Adipose tissue (tissue), 3 donors: ENCODE results near the gene TTC7B. TPM values are rescaled to one million over a fixed set of nuclear protein-coding genes. Genes with fewer than 3 reads are reported as not detected.

Experiments
- H3K27ac ChIP-seq: one replicate; pipeline ENCODE4 v1.5.1; 2013; ENCODE audit warnings: low read depth, low read length
- WGBS, 3 donors: extraction: QIAGEN DNeasy Blood & Tissue Kit; methylation state at CpG; one replicate each; pipeline ENCODE4 v1.1.7; 2013; 5-methylcytosine and 5-hydroxymethylcytosine counted together
- polyA plus RNA-seq, 3 donors: library from polyadenylated mRNA; stranded (reverse); fragments of 200-250 nt; gene quantifications; one replicate each; pipeline ENCODE4 v1.2.3, GENCODE V29; 2013
- donor health status: healthy with polysubstance abuse.
- donor health status: Bipolar disorder and iron deficiency.
- donor health status: healthy.

TTC7B gene
- polyA plus RNA-seq, 3 donors: 14.1 to 35.1 (median 19.7) TPM

DNA sequence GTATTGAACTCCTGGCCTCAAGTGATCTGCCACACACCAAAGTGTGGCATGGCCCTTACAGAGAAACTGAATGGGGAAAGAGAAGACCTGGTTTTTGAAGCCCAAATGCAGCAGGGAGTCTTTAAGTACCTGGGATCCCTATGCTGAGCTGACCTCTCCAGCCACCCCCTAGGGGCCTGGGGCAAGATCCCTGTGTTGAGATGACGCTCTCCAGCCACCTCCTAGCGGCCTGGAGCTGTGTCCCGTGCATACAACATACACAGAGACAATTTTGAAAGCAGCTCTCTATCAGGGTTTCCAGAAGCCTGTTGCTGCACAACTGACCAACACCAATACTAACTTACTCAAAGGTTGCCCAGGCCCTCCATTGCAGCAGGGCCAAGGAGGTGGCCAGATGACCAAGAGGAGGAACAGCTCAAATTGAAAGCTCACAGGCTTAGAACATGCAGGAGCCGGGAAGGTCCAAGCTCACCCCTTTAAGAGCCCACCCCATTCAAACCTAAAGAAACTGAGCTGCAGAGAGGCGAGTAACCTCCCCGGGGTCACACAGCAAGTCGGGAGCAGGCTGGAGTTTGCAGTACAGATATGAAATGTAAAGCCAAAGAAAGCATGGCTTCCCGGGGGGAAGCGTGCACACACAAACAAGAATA is 31.5 kb downstream of the TTC7B start:
- no peak overlapping the region for H3K27ac ChIP-seq
- WGBS, 3 donors: 84 to 90% (median 88%) methylated on average over 9 of the region's 9 CpGs

GRCh38 chr14:90783344-90783743 is 32.9 kb downstream of the TTC7B start:
- H3K27ac ChIP-seq: no peak overlapping the region
- 96 to 100% (median 97%) methylated on average over 6 of the region's 6 CpGs for WGBS, 3 donors

- WGBS, 3 donors: 71 to 94% (median 82%) methylated on average over 4 of the region's 4 CpGs
- H3K27ac ChIP-seq: no peak overlapping the region
These were observed 33.3 kb downstream of the TTC7B start for GRCh38 chr14:90782892-90783291.

DNA sequence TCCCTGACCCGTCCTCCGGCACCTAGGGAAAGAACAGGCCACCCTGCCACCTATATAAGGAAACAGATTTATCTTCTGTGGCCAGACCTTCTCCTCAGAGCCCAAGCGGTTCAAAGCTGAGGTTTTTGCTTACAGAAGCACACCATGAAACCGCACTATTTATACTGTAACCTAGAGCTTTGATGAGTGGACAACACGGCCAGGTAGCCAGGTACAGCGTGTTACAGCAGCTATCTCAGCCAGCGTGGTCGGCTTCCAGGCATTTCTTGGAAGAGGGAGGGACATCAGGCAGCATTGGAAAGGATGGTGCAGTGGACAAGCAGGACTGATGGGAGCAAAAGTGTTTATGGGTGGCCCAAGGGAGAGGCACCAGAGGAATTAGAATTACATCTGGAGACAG is 34.4 kb downstream of the TTC7B start:
- WGBS, 3 donors: 85 to 94% (median 88%) methylated on average over 8 of the region's 8 CpGs
- H3K27ac ChIP-seq: no peak overlapping the region

DNA sequence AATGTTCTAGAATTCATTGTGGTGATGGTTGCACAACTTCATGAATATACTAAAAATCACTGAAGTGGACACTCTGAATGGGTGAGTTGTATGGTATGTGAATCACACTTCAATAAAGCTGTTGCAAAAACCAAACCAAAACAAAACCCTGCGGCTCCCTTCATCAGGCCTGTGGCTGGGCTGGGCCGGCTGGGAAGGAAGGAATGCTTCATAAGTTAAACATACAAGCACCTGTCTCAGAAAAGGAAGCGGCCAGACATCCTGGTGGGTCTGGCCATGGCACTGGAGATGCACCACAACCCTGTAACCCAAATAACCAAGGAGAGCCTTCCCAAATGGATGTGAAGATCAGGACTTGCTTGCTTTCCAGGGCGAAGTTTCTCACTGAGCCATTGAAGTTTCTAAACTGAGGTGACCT is 34.9 kb downstream of the TTC7B start:
- WGBS, 3 donors: 91 to 96% (median 91%) methylated on average over 4 of the region's 4 CpGs
- no peak overlapping the region for H3K27ac ChIP-seq

DNA sequence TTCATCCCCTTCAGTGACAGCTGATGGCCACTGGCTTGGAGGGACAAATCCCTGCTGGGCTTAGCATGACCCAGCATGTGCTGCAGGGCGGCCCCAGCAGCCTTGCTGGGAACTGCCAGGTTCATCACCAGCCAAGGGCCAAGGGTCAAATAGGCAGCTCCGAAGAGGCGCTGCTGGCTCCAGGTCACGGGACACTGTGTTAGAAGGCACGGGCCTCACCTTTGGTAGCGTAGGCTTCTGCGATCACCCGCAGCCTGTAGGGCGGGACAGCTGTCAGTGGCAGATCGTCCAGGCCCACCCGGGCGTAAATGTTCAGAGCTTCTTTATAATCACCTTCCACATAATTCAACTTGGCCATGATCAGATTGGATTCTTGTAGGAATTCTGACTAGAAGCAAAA is 35.7 kb downstream of the TTC7B start:
- 89 to 93% (median 91%) methylated on average over 12 of the region's 12 CpGs for WGBS, 3 donors
- no peak overlapping the region for H3K27ac ChIP-seq

- WGBS, 3 donors: 82 to 91% (median 85%) methylated on average over 13 of the region's 13 CpGs
These were observed 37.5 kb downstream of the TTC7B start for GRCh38 chr14:90778571-90779255.

GRCh38 chr14:90777830-90778485 is 38.3 kb downstream of the TTC7B start:
- no peak overlapping the region for H3K27ac ChIP-seq
- 84 to 87% (median 86%) methylated on average over 11 of the region's 11 CpGs for WGBS, 3 donors

More at GRCh38 chr14:90778571-90779255, 37.5 kb downstream of the TTC7B start:
- H3K27ac ChIP-seq: no peak overlapping the region

GRCh38 chr14:90777358-90777757 is 38.9 kb downstream of the TTC7B start:
- WGBS, 3 donors: 63 to 85% (median 77%) methylated on average over 2 of the region's 2 CpGs
- no peak overlapping the region for H3K27ac ChIP-seq

DNA sequence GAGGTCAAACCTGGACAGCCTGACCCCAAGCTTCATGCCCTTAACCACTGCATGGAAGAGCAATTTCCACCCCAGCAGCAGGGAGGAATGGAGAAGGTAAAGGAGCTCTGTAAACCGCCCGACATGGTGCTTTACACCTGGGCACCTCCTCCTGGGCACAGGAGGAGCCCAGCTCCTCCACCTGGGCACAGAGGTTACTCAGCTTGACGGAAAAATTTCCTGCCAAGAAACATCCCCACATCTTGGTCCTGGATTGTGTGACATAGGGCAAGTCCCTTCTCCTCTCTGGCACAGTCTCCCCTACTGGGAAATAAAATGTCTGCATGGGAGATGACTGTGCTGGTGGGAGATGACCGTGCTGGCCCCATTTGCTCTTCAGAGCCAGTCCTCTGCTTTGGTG is 40.8 kb downstream of the TTC7B start:
- H3K27ac ChIP-seq: no peak overlapping the region
- 94 to 96% (median 94%) methylated on average over 4 of the region's 4 CpGs for WGBS, 3 donors

DNA sequence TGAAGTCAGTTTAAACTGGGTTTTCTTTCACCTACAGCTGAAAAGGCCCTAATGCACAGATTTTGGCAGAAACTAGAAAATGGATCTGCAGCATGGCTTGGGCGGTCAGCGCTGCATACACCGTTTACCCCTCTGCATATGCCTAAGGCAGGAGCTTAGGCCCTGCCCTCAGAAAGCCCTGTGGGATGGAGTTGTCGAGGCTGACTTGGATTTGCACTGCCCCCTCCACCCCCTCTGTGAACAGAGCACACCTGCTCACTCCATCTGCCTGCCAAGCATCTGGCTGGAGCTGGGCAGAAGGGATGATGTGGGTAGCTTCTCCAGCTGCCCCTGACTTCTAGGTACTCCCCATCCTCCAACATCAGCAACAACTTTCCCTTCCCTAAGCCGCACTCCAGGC is 41.9 kb downstream of the TTC7B start:
- WGBS, 3 donors: 91 to 98% (median 92%) methylated on average over 5 of the region's 5 CpGs
- no peak overlapping the region for H3K27ac ChIP-seq

GRCh38 chr14:90773705-90774104 is 42.5 kb downstream of the TTC7B start:
- 74 to 95% (median 93%) methylated on average over 4 of the region's 4 CpGs for WGBS, 3 donors

DNA sequence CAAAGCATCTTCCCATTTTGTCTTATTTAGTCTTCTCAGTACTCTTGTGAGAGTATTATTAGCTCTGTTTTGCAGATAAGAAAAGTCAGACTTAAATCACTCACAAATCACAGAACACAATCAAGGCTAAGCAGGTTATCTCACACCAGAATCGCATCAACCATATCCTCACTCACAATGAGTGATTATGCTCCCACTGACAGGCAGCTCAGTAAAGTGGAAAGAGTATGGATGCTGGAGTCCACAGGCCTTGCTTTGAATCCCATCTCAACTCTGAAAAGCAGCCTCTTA is 43.1 kb downstream of the TTC7B start:
- WGBS, 3 donors: 46 to 88% (median 82%) methylated on average over 1 of the region's 1 CpG
- no peak overlapping the region for H3K27ac ChIP-seq

More at GRCh38 chr14:90773705-90774104, 42.5 kb downstream of the TTC7B start:
- no peak overlapping the region for H3K27ac ChIP-seq

- no peak overlapping the region for H3K27ac ChIP-seq
These were observed 48.3 kb downstream of the TTC7B start for GRCh38 chr14:90767899-90768298.

DNA sequence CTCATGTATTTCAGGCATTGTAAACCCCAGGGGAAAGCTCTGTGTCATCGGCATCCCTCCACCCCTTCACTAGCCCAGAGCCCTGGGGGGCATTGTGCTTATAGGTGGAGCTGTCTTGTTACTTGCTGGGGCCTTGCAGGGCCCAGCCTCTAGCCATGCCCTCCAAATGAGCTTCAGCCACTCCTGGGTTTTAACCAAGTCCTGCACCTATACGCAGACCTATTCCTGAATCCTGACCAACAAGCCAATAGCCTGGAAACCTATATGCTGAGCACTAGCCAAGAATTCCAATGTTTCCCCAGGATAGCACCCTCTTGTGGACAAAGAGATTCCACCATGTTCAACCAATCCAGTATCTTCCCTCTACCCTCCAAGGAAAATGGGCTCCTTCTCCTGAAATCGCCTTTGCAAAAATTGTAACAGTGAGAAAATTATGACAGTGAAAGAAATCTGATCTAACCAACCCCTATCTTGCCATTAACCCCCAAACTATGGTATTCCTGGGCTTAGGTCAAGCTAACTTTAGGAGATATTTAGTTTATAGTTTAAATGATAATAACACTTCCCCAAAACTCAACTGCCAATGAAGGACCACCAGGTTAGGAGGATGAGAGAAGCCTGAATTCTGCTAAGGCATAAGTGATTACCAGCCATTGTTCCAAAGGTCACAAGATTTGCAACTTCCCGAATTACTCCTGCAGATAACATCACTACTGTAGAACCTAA is 55.5 kb downstream of the TTC7B start:
- no peak overlapping the region for H3K27ac ChIP-seq
- WGBS, 3 donors: 79 to 92% (median 88%) methylated on average over 4 of the region's 4 CpGs

- H3K27ac ChIP-seq: no peak overlapping the region
- WGBS, 3 donors: 84 to 95% (median 88%) methylated on average over 4 of the region's 4 CpGs
These were observed 56.2 kb downstream of the TTC7B start for GRCh38 chr14:90760078-90760444.

- H3K27ac ChIP-seq: no peak overlapping the region
- 60 to 76% (median 64%) methylated on average over 7 of the region's 7 CpGs for WGBS, 3 donors
These were observed 56.7 kb downstream of the TTC7B start for GRCh38 chr14:90759370-90760077.

DNA sequence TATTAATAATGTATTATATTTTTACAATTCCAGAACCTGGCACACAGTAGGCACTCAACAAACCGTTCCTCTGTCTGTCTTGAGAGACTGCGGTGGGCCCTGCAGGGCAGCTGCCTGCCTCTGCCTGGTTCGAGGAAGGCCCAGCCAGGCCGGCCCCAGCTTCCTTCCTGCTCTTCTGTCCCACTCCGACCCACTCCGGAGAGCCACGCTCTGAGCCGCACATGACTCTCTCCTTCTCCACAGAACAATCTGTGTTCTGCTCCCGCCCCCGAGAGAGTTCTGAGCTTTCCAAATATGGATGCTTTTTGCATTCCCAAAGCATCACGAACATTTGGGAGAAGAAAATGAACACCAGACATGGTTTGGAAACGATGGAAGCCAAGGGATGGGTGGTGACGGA is 57.3 kb downstream of the TTC7B start:
- no peak overlapping the region for H3K27ac ChIP-seq
- 20 to 69% (median 21%) methylated on average over 13 of the region's 13 CpGs for WGBS, 3 donors
